Measurements from ENCODE around the gene CDH1. TPM values are rescaled to one million over a fixed set of nuclear protein-coding genes. Genes with fewer than 3 reads are reported as not detected.

Gene CDH1
- total and polyA plus RNA-seq, 2 donors from 2014 or later: 47.0 to 149 TPM

DNA sequence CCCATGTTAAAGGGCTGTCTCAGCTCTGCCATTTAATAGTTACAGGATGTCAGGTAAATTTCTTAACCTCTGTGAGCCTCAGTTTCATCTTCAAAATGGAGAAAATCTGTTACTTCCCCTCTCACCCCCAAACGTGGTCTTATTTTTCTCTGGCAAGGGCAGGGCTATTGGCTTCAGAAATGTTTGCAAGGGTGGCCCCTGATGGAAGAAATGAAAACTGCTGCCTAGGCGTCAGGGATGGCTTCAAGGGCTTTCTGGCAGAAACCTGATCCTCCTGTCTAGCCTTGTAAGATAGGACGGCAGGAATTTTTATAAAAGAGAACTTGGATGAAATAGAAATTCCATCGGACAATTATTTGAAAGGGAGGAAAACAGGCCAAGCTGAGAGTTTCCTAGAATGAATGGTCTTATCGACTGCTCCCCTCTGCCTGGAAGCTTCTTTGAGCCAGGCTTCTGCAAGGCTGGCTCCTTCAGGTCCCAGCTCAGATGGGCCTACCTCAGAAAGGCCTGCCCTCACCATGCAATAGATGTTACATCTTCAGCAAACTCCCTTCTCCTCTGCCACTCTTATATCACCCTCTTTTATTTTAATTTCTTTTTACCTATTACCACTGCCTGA is 63.3 kb downstream of the CDH1 start:
- Histone ChIP-seq H3K27me3 (ENCODE audit: control insufficient read depth, insufficient read depth, low read length) (no peaks in the 10 kb centered on the region), H3K27ac (ENCODE audit: low read depth in 2 of 2, low read length in 2 of 2) (no peak overlapping the region), H3K4me3 (ENCODE audit: low read length in 3 of 3) (no peak overlapping the region), H3K9ac (ENCODE audit: low read length in 3 of 3) (no peak overlapping the region), H3K4me1 (ENCODE audit: control insufficient read depth in 2 of 3, insufficient read depth in 2 of 3, low read depth in 1 of 3, low read length in 3 of 3) (peaks cover 0 to 2% (median 0%) of the 10 kb centered on the region in 3 donors), H3K36me3 (ENCODE audit: control insufficient read depth in 2 of 3, insufficient read depth in 3 of 3, low read length in 3 of 3) (no peaks in the 10 kb centered on the region), H3K9me3 (ENCODE audit: control insufficient read depth in 2 of 3, insufficient read depth in 1 of 3, low read length in 3 of 3) (no peaks in the 10 kb centered on the region)
- intact Hi-C loops (cut with DNase I): no loop called here
- peak; percentile 70 for TF ChIP-seq CTCF (IDR thresholded peaks at IDR 0.05; ENCODE audit: borderline replicate concordance, extremely low read depth, insufficient read depth)
- FAIRE-seq: no peak
- DNase-seq: peak in 4 of 5 donors; percentile 78 to 92 (median 84)

GRCh38 chr16:68802190-68802589 is 65.1 kb downstream of the CDH1 start:
- DNase-seq (no peak), FAIRE-seq (no peak)
- no peak for TF ChIP-seq CTCF (IDR thresholded peaks at IDR 0.05; ENCODE audit: borderline replicate concordance, extremely low read depth, insufficient read depth)
- H3K36me3 ChIP-seq (ENCODE audit: control insufficient read depth in 2 of 3, insufficient read depth in 3 of 3, low read length in 3 of 3): no peaks in the 10 kb centered on the region
- H3K9ac ChIP-seq (ENCODE audit: low read length in 3 of 3): no peak overlapping the region
- H3K4me3 ChIP-seq (ENCODE audit: low read length in 3 of 3): no peak overlapping the region
- intact Hi-C loops (cut with DNase I): no loop called here
- H3K27ac ChIP-seq (ENCODE audit: low read depth in 2 of 2, low read length in 2 of 2): no peak overlapping the region
- peaks cover 0 to 2% (median 0%) of the 10 kb centered on the region in 3 donors for H3K4me1 ChIP-seq (ENCODE audit: control insufficient read depth in 2 of 3, insufficient read depth in 2 of 3, low read depth in 1 of 3, low read length in 3 of 3)
- H3K9me3 ChIP-seq (ENCODE audit: control insufficient read depth in 2 of 3, insufficient read depth in 1 of 3, low read length in 3 of 3): no peaks in the 10 kb centered on the region
- H3K27me3 ChIP-seq (ENCODE audit: control insufficient read depth, insufficient read depth, low read length): no peaks in the 10 kb centered on the region

GRCh38 chr16:68806422-68806821 is 69.3 kb downstream of the CDH1 start:
- no peak overlapping the region for H3K9ac ChIP-seq (ENCODE audit: low read length in 3 of 3)
- no peaks in the 10 kb centered on the region for H3K4me1 ChIP-seq (ENCODE audit: control insufficient read depth in 2 of 3, insufficient read depth in 2 of 3, low read depth in 1 of 3, low read length in 3 of 3)
- H3K4me3 ChIP-seq (ENCODE audit: low read length in 3 of 3): no peak overlapping the region
- H3K27ac ChIP-seq (ENCODE audit: low read depth in 2 of 2, low read length in 2 of 2): no peak overlapping the region
- DNase-seq (no peak), FAIRE-seq (no peak)
- intact Hi-C loops (cut with DNase I): no loop called here
- no peak for TF ChIP-seq CTCF (IDR thresholded peaks at IDR 0.05; ENCODE audit: borderline replicate concordance, extremely low read depth, insufficient read depth)
- no peaks in the 10 kb centered on the region for H3K27me3 ChIP-seq (ENCODE audit: control insufficient read depth, insufficient read depth, low read length)
- no peaks in the 10 kb centered on the region for H3K9me3 ChIP-seq (ENCODE audit: control insufficient read depth in 2 of 3, insufficient read depth in 1 of 3, low read length in 3 of 3)
- H3K36me3 ChIP-seq (ENCODE audit: control insufficient read depth in 2 of 3, insufficient read depth in 3 of 3, low read length in 3 of 3): peaks cover 0 to 2% (median 1%) of the 10 kb centered on the region in 3 donors

- no peak for TF ChIP-seq CTCF (IDR thresholded peaks at IDR 0.05; ENCODE audit: borderline replicate concordance, extremely low read depth, insufficient read depth)
- intact Hi-C loops (cut with DNase I): no loop called here
- no peak for DNase-seq
- Histone ChIP-seq H3K9me3 (ENCODE audit: control insufficient read depth in 2 of 3, insufficient read depth in 1 of 3, low read length in 3 of 3) (no peaks in the 10 kb centered on the region), H3K9ac (ENCODE audit: low read length in 3 of 3) (no peak overlapping the region), H3K27me3 (ENCODE audit: control insufficient read depth, insufficient read depth, low read length) (no peaks in the 10 kb centered on the region), H3K36me3 (ENCODE audit: control insufficient read depth in 2 of 3, insufficient read depth in 3 of 3, low read length in 3 of 3) (peaks cover 0 to 7% (median 7%) of the 10 kb centered on the region in 3 donors), H3K27ac (ENCODE audit: low read depth in 2 of 2, low read length in 2 of 2) (no peak overlapping the region), H3K4me1 (ENCODE audit: control insufficient read depth in 2 of 3, insufficient read depth in 2 of 3, low read depth in 1 of 3, low read length in 3 of 3) (no peaks in the 10 kb centered on the region), H3K4me3 (ENCODE audit: low read length in 3 of 3) (no peak overlapping the region)
- no peak for FAIRE-seq
Measured at GRCh38 chr16:68806981-68807380, 69.9 kb downstream of the CDH1 start.

Data from kidney (tissue), 14 donors.